SK-N-SH (cell line): ENCODE measurements around the gene NSD2. TPM values are rescaled to one million over a fixed set of nuclear protein-coding genes. Genes with fewer than 3 reads are reported as not detected.

Experiments
- CTCF ChIA-PET: fragments of 300-600, 350-600 bp; formaldehyde crosslinking; extraction: SDS; loops from one replicate; lab custom pipeline; 2021; lab: Yijun Ruan, JAX
- POLR2A ChIA-PET: fragments of 350-600 bp; sonication (Branson Sonifier 250); formaldehyde crosslinking; extraction: SDS; loops from one replicate; lab custom pipeline; 2020; ENCODE audit warnings: antibody characterized with exemption, inconsistent platforms; lab: Yijun Ruan, JAX
- DNase-seq: peaks from one replicate; pipeline ENCODE4 v3.0.0; 2012
- H2AFZ ChIP-seq: fragments of 200-600 bp; sonication (generic); 2 replicates; pipeline ENCODE4 v1.8.1; 2016; ENCODE audit warnings: antibody characterized with exemption, mild to moderate bottlenecking, low read depth
- H3F3A ChIP-seq: fragments of 200-600 bp; sonication (generic); replicated peaks from 2 replicates; pipeline ENCODE3; 2016; ENCODE audit warnings: antibody characterized with exemption, mild to moderate bottlenecking; ENCODE audit not compliant: insufficient read depth
- H3K27ac ChIP-seq, 2 experiments: fragments of 200-500 bp in 1 of 2; fragments of 200-600 bp in 1 of 2; sonication (Bioruptor generic) in 1 of 2; sonication (generic), shearing (Covaris generic) in 1 of 2; 2 replicates each; pipeline versions ENCODE4 v1.5.1 to v1.6.1; 2014 to 2016; ENCODE audit warnings: low read depth in 2 of 2, inconsistent platforms in 1 of 2, low read length in 1 of 2, mild to moderate bottlenecking in 1 of 2, mixed read lengths in 1 of 2
- H3K27me3 ChIP-seq: fragments of 200-600 bp; sonication (generic), shearing (Covaris generic); 2 replicates; pipeline ENCODE4 v1.6.1; 2016; ENCODE audit warnings: mixed run types; ENCODE audit not compliant: insufficient read depth
- H3K36me3 ChIP-seq, 2 experiments: fragments of 200-500 bp in 1 of 2; fragments of 200-600 bp in 1 of 2; sonication (Bioruptor generic) in 1 of 2; sonication (generic) in 1 of 2; replicated peaks in 1 of 2; 2 replicates each; pipeline versions ENCODE3 to v1.5.1; 2014 to 2016; ENCODE audit warnings: low read length in 1 of 2, mild to moderate bottlenecking in 1 of 2; ENCODE audit not compliant: insufficient read depth in 2 of 2, control insufficient read depth in 1 of 2
- H3K4me1 ChIP-seq, 2 experiments: fragments of 200-500 bp in 1 of 2; fragments of 200-600 bp in 1 of 2; sonication (Bioruptor generic) in 1 of 2; sonication (generic), shearing (Covaris generic) in 1 of 2; 2 replicates each; pipeline versions ENCODE4 v1.5.1 to v1.6.1; 2014 to 2016; ENCODE audit warnings: low read depth in 1 of 2, low read length in 1 of 2, mixed run types in 1 of 2; ENCODE audit not compliant: insufficient read depth in 2 of 2, control insufficient read depth in 1 of 2
- H3K4me2 ChIP-seq: fragments of 200-600 bp; sonication (generic), shearing (Covaris generic); 2 replicates; pipeline ENCODE4 v1.6.1; 2017; ENCODE audit warnings: mixed run types
- H3K4me3 ChIP-seq, 2 experiments: fragments of 200-500 bp in 1 of 2; fragments of 200-600 bp in 1 of 2; sonication (Bioruptor generic) in 1 of 2; sonication (generic), shearing (Covaris generic) in 1 of 2; 2 replicates each; pipeline versions ENCODE4 v1.5.1 to v1.8.1; 2014 to 2016; ENCODE audit warnings: low read depth in 2 of 2, inconsistent platforms in 1 of 2, low read length in 1 of 2, mild to moderate bottlenecking in 1 of 2, mixed read lengths in 1 of 2, moderate library complexity in 1 of 2
- H3K79me2 ChIP-seq: fragments of 200-600 bp; sonication (generic); 2 replicates; pipeline ENCODE4 v1.8.1; 2017; ENCODE audit warnings: mild to moderate bottlenecking; ENCODE audit not compliant: insufficient read depth
- H3K9ac ChIP-seq: fragments of 200-600 bp; sonication (generic); 2 replicates; pipeline ENCODE4 v1.6.1; 2017; ENCODE audit warnings: mixed run types
- H3K9me2 ChIP-seq: fragments of 200-600 bp; sonication (generic); 2 replicates; pipeline ENCODE4 v1.6.1; 2017; ENCODE audit warnings: mixed run types
- H3K9me3 ChIP-seq: fragments of 200-600 bp; sonication (generic); 2 replicates; pipeline ENCODE4 v1.6.1; 2017; ENCODE audit warnings: mixed run types, mild to moderate bottlenecking, moderate library complexity
- H4K20me1 ChIP-seq: fragments of 200-600 bp; sonication (generic); 2 replicates; pipeline ENCODE4 v1.6.1; 2017; ENCODE audit warnings: mild to moderate bottlenecking, mixed run types; ENCODE audit not compliant: insufficient read depth
- CHD2 ChIP-seq: fragments of 150-350 bp; IDR thresholded peaks from 2 replicates; pipeline ENCODE4 v1.6.1; 2018; ENCODE audit warnings: low read length; ENCODE audit not compliant: partially characterized antibody
- ELF1 ChIP-seq: IDR thresholded peaks from 2 replicates; pipeline ENCODE4 v1.4.0; 2012
- EP300 ChIP-seq, 2 experiments: IDR thresholded peaks; 2 replicates each; pipeline versions ENCODE4 v1.4.0 to v1.6.1; 2012; ENCODE audit warnings: borderline replicate concordance in 1 of 2, low read depth in 1 of 2, low read length in 1 of 2
- FOXJ3 ChIP-seq: sonication (generic); formaldehyde crosslinking; IDR thresholded peaks from 2 replicates; pipeline ENCODE4 v1.5.1; 2020; ENCODE audit warnings: mild to moderate bottlenecking, missing genetic modification reagents
- FOXM1 ChIP-seq: IDR thresholded peaks from 2 replicates; pipeline ENCODE4 v1.4.0; 2012; ENCODE audit warnings: low read depth, mild to moderate bottlenecking
- GABPA ChIP-seq: IDR thresholded peaks from 2 replicates; pipeline ENCODE4 v1.4.0; 2012; ENCODE audit warnings: low read depth, mild to moderate bottlenecking
- GATA2 ChIP-seq: sonication (generic); formaldehyde crosslinking; IDR thresholded peaks from 2 replicates; pipeline ENCODE4 v1.5.0; 2020; ENCODE audit warnings: mild to moderate bottlenecking, missing genetic modification reagents
- JUND ChIP-seq: IDR thresholded peaks from 2 replicates; pipeline ENCODE4 v1.4.0; 2012
- RAD21 ChIP-seq: IDR thresholded peaks from 2 replicates; pipeline ENCODE4 v1.6.1; 2012; ENCODE audit warnings: mild to moderate bottlenecking, low read length
- RCOR1 ChIP-seq: fragments of 150-350 bp; IDR thresholded peaks from 2 replicates; pipeline ENCODE4 v1.6.1; 2017; ENCODE audit warnings: antibody characterized with exemption, low read length
- REST ChIP-seq: IDR thresholded peaks from 2 replicates; pipeline ENCODE4 v1.6.1; 2012; ENCODE audit warnings: mild to moderate bottlenecking, low read depth, low read length, moderate library complexity
- RXRA ChIP-seq: IDR thresholded peaks from 2 replicates; pipeline ENCODE4 v1.4.0; 2012; ENCODE audit warnings: low read depth, mild to moderate bottlenecking, borderline replicate concordance
- SIN3A ChIP-seq: IDR thresholded peaks from 2 replicates; pipeline ENCODE4 v1.6.1; 2012; ENCODE audit warnings: low read depth, mild to moderate bottlenecking, low read length, moderate library complexity, borderline replicate concordance
- SMC3 ChIP-seq: IDR thresholded peaks from 2 replicates; pipeline ENCODE4 v1.6.1; 2012; ENCODE audit warnings: low read depth, low read length, improper control_type of control experiment
- TAF1 ChIP-seq: IDR thresholded peaks from 2 replicates; pipeline ENCODE4 v1.6.1; 2012; ENCODE audit warnings: low read depth, mild to moderate bottlenecking, low read length, moderate library complexity, borderline replicate concordance
- TCF12 ChIP-seq: IDR thresholded peaks from 2 replicates; pipeline ENCODE4 v1.4.0; 2012
- USF1 ChIP-seq: IDR thresholded peaks from 2 replicates; pipeline ENCODE4 v1.4.0; 2012; ENCODE audit warnings: low read depth, borderline replicate concordance
- YY1 ChIP-seq: IDR thresholded peaks from 2 replicates; pipeline ENCODE4 v1.4.0; 2012; ENCODE audit warnings: low read depth, mild to moderate bottlenecking
- ZBTB33 ChIP-seq: IDR thresholded peaks from 2 replicates; pipeline ENCODE4 v1.4.0; 2012; ENCODE audit warnings: low read depth, borderline replicate concordance
- WGBS: methylation state at CpG from one replicate; pipeline ENCODE4 v1.1.6; 2017; ENCODE audit warnings: low lambda C conversion rate; 5-methylcytosine and 5-hydroxymethylcytosine counted together
- polyA plus RNA-seq, 3 experiments: library from polyadenylated mRNA; depleted of rRNA; stranded (reverse); fragments of >200 nt; gene quantifications; 2 replicates each; pipeline ENCODE4 v1.2.3, GENCODE V29; 2012

NSD2 gene
- polyA plus RNA-seq, 1 of the 3 experiments (the other 2 are of a cell fraction): 34.2 TPM

GRCh38 chr4:1901127-1901526 lies 29.9 kb downstream of the NSD2 start:
- Histone ChIP-seq H3K9me3 (no peaks in the 10 kb centered on the region), H2AFZ (no peak overlapping the region), H4K20me1 (peaks cover 78% of the 10 kb centered on the region), H3K79me2 (peaks cover 100% of the 10 kb centered on the region), H3F3A (peaks cover 18% of the 10 kb centered on the region), H3K36me3 (peaks cover 34% of the 10 kb centered on the region in 2 experiments), H3K4me1 (peaks cover 0 to 7% of the 10 kb centered on the region in 2 experiments; a peak in 1 of 4 replicates), H3K27ac (no peak overlapping the region), H3K4me2 (no peak overlapping the region), H3K9me2 (no peaks in the 10 kb centered on the region), H3K27me3 (no peaks in the 10 kb centered on the region), H3K9ac (no peak overlapping the region), H3K4me3 (no peak overlapping the region)
- TF ChIP-seq GABPA (no peak), ZBTB33 (no peak), FOXJ3 (CRISPR knock-in tag) (no peak), FOXM1 (no peak), RAD21 (no peak), ELF1 (no peak), RXRA (no peak)
- WGBS: 99% methylated on average over 3 of the region's 6 CpGs
- CTCF ChIA-PET: interaction anchor here (2.9 to 9.0 kb wide), 9 partner anchors 8 to 157 kb away, joined by 15 to 104 read pairs (median 38); partner anchors contain the start of gene LETM1
- no peak for DNase-seq
- POLR2A ChIA-PET: no interaction called here

GRCh38 chr4:1902243-1902642 lies 31.1 kb downstream of the NSD2 start:
- Histone ChIP-seq H3K36me3 (peaks cover 34 to 37% of the 10 kb centered on the region in 2 experiments), H2AFZ (no peak overlapping the region), H3K9me2 (no peaks in the 10 kb centered on the region), H3K79me2 (peaks cover 100% of the 10 kb centered on the region), H3K9ac (no peak overlapping the region), H3K4me2 (no peak overlapping the region), H4K20me1 (peaks cover 70% of the 10 kb centered on the region), H3K27me3 (no peaks in the 10 kb centered on the region), H3K27ac (no peak overlapping the region), H3F3A (peaks cover 16% of the 10 kb centered on the region), H3K9me3 (no peaks in the 10 kb centered on the region), H3K4me1 (peaks cover 0 to 7% of the 10 kb centered on the region in 2 experiments; a peak in 1 of 4 replicates), H3K4me3 (no peak overlapping the region)
- no peak for DNase-seq
- WGBS: 95% methylated on average over 2 of the region's 2 CpGs
- ChIA-PET CTCF (interaction anchor here (0.8 to 9.0 kb wide), 8 partner anchors 7 to 154 kb away, joined by 3 to 104 read pairs (median 4); no protein-coding TSS in a partner anchor), POLR2A (no interaction called here)
- TF ChIP-seq ELF1 (no peak), TCF12 (no peak), USF1 (no peak), EP300 (IDR thresholded peaks at IDR 0.05; ENCODE audit: borderline replicate concordance in 1 of 2, low read depth in 1 of 2, low read length in 1 of 2) (no peak), SIN3A (no peak), TAF1 (no peak), GATA2 (no peak), GABPA (no peak), CHD2 (no peak), YY1 (no peak), JUND (no peak), RCOR1 (no peak), SMC3 (no peak), REST (no peak), FOXM1 (no peak)
